GM12878 (cell line): ENCODE results near the gene IBTK. TPM values are rescaled to one million over a fixed set of nuclear protein-coding genes. Genes with fewer than 3 reads are reported as not detected.

Experiments
- ATAC-seq: fragments of 200-7000 bp; cut with Tn5 transposase; 3 replicates; pipeline ENCODE4 v1.9.1; 2020; ENCODE audit warnings: mild to moderate bottlenecking, moderate library complexity
- BruUV-seq: library from RNA; stranded (reverse); fragments of 400-500 nt; replicated peaks from 2 replicates; lab custom pipeline; 2021; lab: Mats Ljungman, UMichigan
- CTCF ChIA-PET: fragments of 300-600 bp; sonication (Branson Sonifier 250); formaldehyde crosslinking; extraction: SDS; loops from one replicate; lab custom pipeline; 2021; ENCODE audit warnings: inconsistent platforms; lab: Yijun Ruan, JAX
- POLR2A ChIA-PET: fragments of 350-600 bp; formaldehyde crosslinking; extraction: SDS; loops from one replicate; lab custom pipeline; 2021; ENCODE audit warnings: inconsistent platforms; lab: Charles Lee
- RAD21 ChIA-PET: fragments of 300-600 bp; sonication (Branson Sonifier 250); formaldehyde crosslinking; loops from one replicate; lab custom pipeline; 2023; ENCODE audit warnings: antibody characterized with exemption; ENCODE audit not compliant: unreplicated experiment; lab: Charles Lee
- SMC1A ChIA-PET: fragments of 300-600 bp; sonication (Branson Sonifier 250); formaldehyde crosslinking; loops from one replicate; lab custom pipeline; 2023; ENCODE audit not compliant: unreplicated experiment, uncharacterized antibody; lab: Charles Lee
- DNase-seq: peaks from one replicate; pipeline ENCODE4 v3.0.0-alpha.2; 2011; ENCODE audit warnings: low read depth, low spot score
- FAIRE-seq: peaks from 3 replicates; lab custom pipeline; 2011; peaks lifted over from hg19 to GRCh38; lab: Jason Lieb, UNC
- H2AFZ ChIP-seq: 2 replicates; pipeline ENCODE4 v1.6.0; 2011; ENCODE audit warnings: low read depth, low read length, control low read depth; ENCODE audit not compliant: control insufficient read depth
- H3K27ac ChIP-seq: 2 replicates; pipeline ENCODE4 v1.5.1; 2011; ENCODE audit warnings: control low read depth; ENCODE audit not compliant: control insufficient read depth, insufficient read depth
- H3K27me3 ChIP-seq, 2 experiments: replicated peaks in 1 of 2; 2 replicates each; pipeline versions ENCODE4 v1.6.0 to v1.6.1; 2011; ENCODE audit warnings: low read length in 1 of 2; ENCODE audit not compliant: control insufficient read depth in 2 of 2, insufficient read depth in 2 of 2
- H3K36me3 ChIP-seq, 2 experiments: 2 replicates each; pipeline ENCODE4 v1.5.1; 2011; ENCODE audit warnings: low read length in 1 of 2; ENCODE audit not compliant: control insufficient read depth in 2 of 2, insufficient read depth in 2 of 2
- H3K4me1 ChIP-seq: 2 replicates; pipeline ENCODE4 v1.6.1; 2011; ENCODE audit warnings: mild to moderate bottlenecking, low read length, moderate library complexity, mixed read lengths; ENCODE audit not compliant: control insufficient read depth, insufficient read depth
- H3K4me2 ChIP-seq: 2 replicates; pipeline ENCODE4 v1.6.0; 2011; ENCODE audit warnings: control low read depth; ENCODE audit not compliant: control insufficient read depth, insufficient read depth
- H3K4me3 ChIP-seq: fragments of 200-600 bp; sonication (generic); 2 replicates; pipeline ENCODE4 v1.5.1; 2016
- H3K79me2 ChIP-seq: 2 replicates; pipeline ENCODE4 v1.6.0; 2011; ENCODE audit warnings: low read length; ENCODE audit not compliant: control insufficient read depth, insufficient read depth
- H3K9ac ChIP-seq: 2 replicates; pipeline ENCODE4 v1.8.0; 2011; ENCODE audit warnings: low read length, control low read depth, mixed read lengths; ENCODE audit not compliant: control insufficient read depth, insufficient read depth
- H3K9me3 ChIP-seq: replicated peaks from 3 replicates; pipeline ENCODE4 v1.5.1; 2011; ENCODE audit warnings: mild to moderate bottlenecking, low read length; ENCODE audit not compliant: control insufficient read depth, insufficient read depth
- H4K20me1 ChIP-seq: 2 replicates; pipeline ENCODE4 v1.6.0; 2011; ENCODE audit not compliant: control insufficient read depth, insufficient read depth
- HCFC1 ChIP-seq: fragments of 150-350 bp; IDR thresholded peaks from 2 replicates; pipeline ENCODE4 v1.6.1; 2014; ENCODE audit warnings: low read length
- MEF2B ChIP-seq: fragments of 450-650 bp; IDR thresholded peaks from 2 replicates; pipeline ENCODE4 v1.6.1; 2018; ENCODE audit warnings: mild to moderate bottlenecking, moderate library complexity; ENCODE audit not compliant: partially characterized antibody, poor library complexity, severe bottlenecking
- MTA3 ChIP-seq: IDR thresholded peaks from 2 replicates; pipeline ENCODE4 v1.6.1; 2012; ENCODE audit warnings: low read length, inconsistent platforms, borderline replicate concordance
- NR2F1 ChIP-seq: fragments of 450-650 bp; conservative IDR thresholded peaks from 2 replicates; pipeline ENCODE4 v1.6.1; 2017; ENCODE audit warnings: mild to moderate bottlenecking
- POU2F2 ChIP-seq: IDR thresholded peaks from 3 replicates; pipeline ENCODE4 v1.6.1; 2011; ENCODE audit warnings: low read depth, mild to moderate bottlenecking, low read length, borderline replicate concordance
- TARDBP ChIP-seq: IDR thresholded peaks from 2 replicates; pipeline ENCODE4 v1.6.1; 2016; ENCODE audit warnings: borderline replicate concordance
- ZBED1 ChIP-seq: IDR thresholded peaks from 2 replicates; pipeline ENCODE4 v1.6.1; 2016; ENCODE audit warnings: borderline replicate concordance
- ZNF207 ChIP-seq: fragments of 450-650 bp; IDR thresholded peaks from 2 replicates; pipeline ENCODE4 v1.6.1; 2014; ENCODE audit warnings: antibody characterized with exemption, mild to moderate bottlenecking, borderline replicate concordance
- ZNF274 ChIP-seq: IDR thresholded peaks from one replicate; pipeline ENCODE4 v1.8.0; 2011; ENCODE audit not compliant: insufficient read length, insufficient read depth
- WGBS: methylation state at CpG from one replicate; pipeline ENCODE4 v1.1.6; 2016; ENCODE audit warnings: low lambda C conversion rate; ENCODE audit not compliant: insufficient replicate concordance, insufficient coverage; ENCODE audit errors: missing lambda C conversion rate; 5-methylcytosine and 5-hydroxymethylcytosine counted together
- in situ Hi-C: fragments of 300-500 bp; cut with MboI; formaldehyde crosslinking; loops from 9 replicates; pipeline ENCODE4 v1.14.3; 2018; ENCODE audit warnings: mixed read lengths
- intact Hi-C: fragments of 100-400 bp; cut with micrococcal nuclease; formaldehyde crosslinking; loops from one replicate; pipeline ENCODE4 v1.14.2; 2022; ENCODE audit not compliant: unreplicated experiment
- polyA plus RNA-seq, 11 experiments: library from polyadenylated mRNA; depleted of rRNA in 4 of 11; unstranded in 6 of 11; stranded (reverse) in 5 of 11; fragments of >200 nt; fragmentation: Nextera tagmentation in 4 of 11; fragmentation: Illumina TruSeq in 1 of 11; extraction: Ambion mirVana in 4 of 11; extraction: Trizol in 1 of 11; gene quantifications; 1 replicate in 1 of 11; 2 replicates in 10 of 11; pipeline versions ENCODE4 v1.2.1 to v1.2.3, GENCODE V29; 2011 to 2016; ENCODE audit warnings: inconsistent platforms in 2 of 11, missing spikeins in 2 of 11, low read depth in 1 of 11
- total RNA-seq, 4 experiments: library from RNA; depleted of rRNA in 3 of 4; stranded (reverse); fragments of >200 nt in 3 of 4; fragmentation: Illumina TruSeq in 1 of 4; extraction: Trizol in 1 of 4; gene quantifications; 2 replicates each; pipeline versions ENCODE4 v1.2.1 to v1.2.3, GENCODE V29; 2013 to 2021
- TF ChIP-seq, protein P1 (sequence below): IDR thresholded peaks from 2 replicates; pipeline ENCODE4 v1.6.1; 2011; ENCODE audit warnings: borderline replicate concordance, low read depth, mild to moderate bottlenecking, moderate library complexity, mixed read lengths, low read length; ENCODE audit not compliant: insufficient read depth; ENCODE audit errors: extremely low read length
- TF ChIP-seq, protein P2 (sequence below): fragments of 450-650 bp; IDR thresholded peaks from 2 replicates; pipeline ENCODE4 v1.6.1; 2014; ENCODE audit warnings: mild to moderate bottlenecking

Gene IBTK
- total and polyA plus RNA-seq, 10 of the 15 experiments (the other 5 are each of a cell fraction or from before 2014, with no cell fraction given) = 12.0 to 32.1 (median 20.9) TPM

DNA sequence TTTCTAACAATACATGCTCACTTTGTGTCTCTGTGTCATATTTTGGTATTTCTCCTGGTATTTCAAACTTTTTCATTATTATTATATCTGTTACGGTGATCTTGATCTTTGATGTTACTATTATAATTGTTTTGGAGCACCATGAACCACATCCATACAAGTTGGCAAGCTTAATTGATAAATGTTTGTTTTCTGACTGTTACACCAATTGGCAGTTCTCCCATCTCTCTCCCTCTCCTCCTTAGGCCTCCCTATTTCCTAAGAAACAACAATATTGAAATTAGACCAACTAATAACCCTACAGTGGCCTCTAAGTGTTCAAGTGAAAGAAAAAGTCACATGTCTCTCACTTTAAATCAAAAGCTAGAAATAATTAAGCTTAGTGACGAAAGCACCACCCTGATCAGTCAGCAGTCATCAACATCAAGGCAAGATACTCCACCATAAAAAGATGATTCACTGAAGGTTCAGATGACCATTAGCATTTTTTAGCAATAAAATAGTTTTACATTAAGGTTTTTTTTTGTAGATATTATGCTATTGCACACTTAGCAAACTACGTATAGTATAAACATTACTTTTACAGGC, 61.5 kb downstream of the IBTK start:
- DNase-seq (no peak), FAIRE-seq (no peak), ATAC-seq (no peak)
- no peaks in the 10 kb centered on the region for H3K27me3 ChIP-seq
- in situ Hi-C loops (no loop called here), intact Hi-C loops (no loop called here)
- ChIA-PET RAD21 (no interaction called here), CTCF (no interaction called here), SMC1A (interaction anchor here (0.7 kb wide), 1 partner anchor 27 kb away, joined by 3 read pairs; no protein-coding TSS in a partner anchor), POLR2A (no interaction called here)
- no peak overlapping the region for H3K4me2 ChIP-seq
- H3K79me2 ChIP-seq = no peaks in the 10 kb centered on the region
- no peaks in the 10 kb centered on the region for H3K9me3 ChIP-seq
- H3K4me1 ChIP-seq = no peaks in the 10 kb centered on the region
- no peaks in the 10 kb centered on the region for H4K20me1 ChIP-seq
- no peak overlapping the region for H2AFZ ChIP-seq
- no peaks in the 10 kb centered on the region; a peak in 2 of 4 replicates for H3K36me3 ChIP-seq
- H3K9ac ChIP-seq = no peak overlapping the region
- no TSS peak for BruUV-seq
- WGBS = 98% methylated on average over 3 of the region's 3 CpGs
- H3K4me3 ChIP-seq = no peak overlapping the region
- H3K27ac ChIP-seq = no peak overlapping the region
- TF ChIP-seq MEF2B = no peak
- no peak for TF ChIP-seq MTA3
- TF ChIP-seq, protein P1, sequence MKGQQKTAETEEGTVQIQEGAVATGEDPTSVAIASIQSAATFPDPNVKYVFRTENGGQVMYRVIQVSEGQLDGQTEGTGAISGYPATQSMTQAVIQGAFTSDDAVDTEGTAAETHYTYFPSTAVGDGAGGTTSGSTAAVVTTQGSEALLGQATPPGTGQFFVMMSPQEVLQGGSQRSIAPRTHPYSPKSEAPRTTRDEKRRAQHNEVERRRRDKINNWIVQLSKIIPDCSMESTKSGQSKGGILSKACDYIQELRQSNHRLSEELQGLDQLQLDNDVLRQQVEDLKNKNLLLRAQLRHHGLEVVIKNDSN = no peak

DNA sequence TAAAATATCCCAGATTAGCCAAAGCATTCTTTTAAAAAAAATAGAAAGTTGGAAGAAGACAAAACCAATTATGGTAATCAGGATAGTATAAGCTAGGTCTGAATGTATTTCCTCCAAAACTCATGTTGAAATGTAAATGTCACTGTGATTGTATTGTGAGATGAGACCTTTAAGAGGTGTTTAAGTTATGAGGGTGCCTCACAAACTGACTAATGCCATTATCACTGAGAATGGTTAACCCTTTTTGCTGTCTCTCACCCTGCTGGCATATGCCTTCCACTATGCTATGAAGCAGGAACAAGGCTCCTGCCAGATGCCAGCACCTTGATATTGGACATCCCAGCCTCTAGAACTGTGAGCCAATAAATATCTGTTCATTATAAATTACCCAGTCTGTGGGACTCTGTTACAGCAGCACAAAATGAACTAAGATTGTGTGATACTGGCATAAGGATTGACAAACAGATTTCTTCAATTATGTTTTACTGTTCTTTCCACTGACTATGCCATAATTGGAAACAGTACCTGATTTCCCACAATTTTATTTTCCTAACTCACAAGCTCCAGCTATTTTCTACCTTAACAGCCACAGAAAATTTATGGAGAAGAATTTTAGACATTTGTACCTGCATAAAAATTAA, 63.8 kb downstream of the IBTK start:
- no peak overlapping the region for H3K4me3 ChIP-seq
- no peak overlapping the region for H2AFZ ChIP-seq
- in situ Hi-C loops = no loop called here
- DNase-seq (no peak), ATAC-seq (no peak), FAIRE-seq (no peak)
- peaks cover 0 to 4% of the 10 kb centered on the region in 2 experiments; a peak in 1 of 4 replicates for H3K36me3 ChIP-seq
- intact Hi-C loops = no loop called here
- no peaks in the 10 kb centered on the region for H3K4me1 ChIP-seq
- H3K9me3 ChIP-seq = no peaks in the 10 kb centered on the region
- H4K20me1 ChIP-seq = no peaks in the 10 kb centered on the region
- no peak overlapping the region for H3K4me2 ChIP-seq
- no peak overlapping the region for H3K9ac ChIP-seq
- TF ChIP-seq POU2F2 = no peak
- TF ChIP-seq MEF2B = no peak
- TF ChIP-seq ZBED1 = no peak
- no peak for TF ChIP-seq ZNF274
- TF ChIP-seq TARDBP = no peak
- TF ChIP-seq HCFC1 = no peak
- TF ChIP-seq NR2F1 = no peak
- TF ChIP-seq ZNF207 = no peak
- TF ChIP-seq, protein P2, sequence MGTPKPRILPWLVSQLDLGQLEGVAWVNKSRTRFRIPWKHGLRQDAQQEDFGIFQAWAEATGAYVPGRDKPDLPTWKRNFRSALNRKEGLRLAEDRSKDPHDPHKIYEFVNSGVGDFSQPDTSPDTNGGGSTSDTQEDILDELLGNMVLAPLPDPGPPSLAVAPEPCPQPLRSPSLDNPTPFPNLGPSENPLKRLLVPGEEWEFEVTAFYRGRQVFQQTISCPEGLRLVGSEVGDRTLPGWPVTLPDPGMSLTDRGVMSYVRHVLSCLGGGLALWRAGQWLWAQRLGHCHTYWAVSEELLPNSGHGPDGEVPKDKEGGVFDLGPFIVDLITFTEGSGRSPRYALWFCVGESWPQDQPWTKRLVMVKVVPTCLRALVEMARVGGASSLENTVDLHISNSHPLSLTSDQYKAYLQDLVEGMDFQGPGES = no peak
- CTCF ChIA-PET = interaction anchor here (1.0 kb wide), 1 partner anchor 608 kb away, joined by 3 read pairs; no protein-coding TSS in a partner anchor
- POLR2A ChIA-PET = interaction anchor here (0.7 kb wide), 1 partner anchor 86 kb away, joined by 3 read pairs; no protein-coding TSS in a partner anchor
- SMC1A ChIA-PET = interaction anchor here (0.8 to 3.0 kb wide), 5 partner anchors 12 to 22 kb away, joined by 3 to 13 read pairs (median 3); no protein-coding TSS in a partner anchor
- RAD21 ChIA-PET = no interaction called here
- no peaks in the 10 kb centered on the region for H3K79me2 ChIP-seq
- BruUV-seq = no TSS peak
- H3K27ac ChIP-seq = no peak overlapping the region
- no peaks in the 10 kb centered on the region for H3K27me3 ChIP-seq
